WTC11 (cell line): ENCODE results near the gene NUP37. TPM values are rescaled to one million over a fixed set of nuclear protein-coding genes. Genes with fewer than 3 reads are reported as not detected.
A peak's percentile ranks its signal among the peaks of the same experiment; 100 is the strongest.

Source experiments
- ATAC-seq: fragments of 200-7000 bp; cut with Tn5 transposase; 2 replicates; pipeline ENCODE4 v1.10.0; 2021; ENCODE audit warnings: mild to moderate bottlenecking, moderate library complexity
- Bru-seq: library from RNA; stranded (reverse); fragments of 400-500 nt; gene quantifications from one replicate; lab custom pipeline; 2021; lab: Mats Ljungman, UMichigan
- CTCF ChIA-PET: fragments of 300-600 bp; sonication (Branson Sonifier 250); formaldehyde crosslinking; loops from one replicate; lab custom pipeline; 2021; ENCODE audit warnings: antibody characterized with exemption; lab: Charles Lee
- POLR2A ChIA-PET: fragments of 350-600 bp; sonication (Branson Sonifier 250); formaldehyde crosslinking; loops from one replicate; lab custom pipeline; 2021; ENCODE audit warnings: antibody characterized with exemption; lab: Charles Lee
- DNase-seq: peaks from one replicate; pipeline ENCODE4 v3.0.0; 2021; ENCODE audit warnings: low spot score
- H3K27ac Mint-ChIP-seq: 2 replicates; pipeline ENCODE4 v1.8.0; 2021; ENCODE audit warnings: mixed read lengths
- H3K27me3 Mint-ChIP-seq: 2 replicates; pipeline ENCODE4 v1.8.0; 2021; ENCODE audit warnings: low read depth, mild to moderate bottlenecking, moderate library complexity, mixed read lengths
- H3K36me3 Mint-ChIP-seq: 2 replicates; pipeline ENCODE4 v1.8.0; 2021; ENCODE audit warnings: mixed read lengths
- H3K4me1 Mint-ChIP-seq: 2 replicates; pipeline ENCODE4 v1.8.0; 2022; ENCODE audit warnings: mixed read lengths
- H3K4me3 Mint-ChIP-seq: 2 replicates; pipeline ENCODE4 v1.8.0; 2021; ENCODE audit warnings: mild to moderate bottlenecking, moderate library complexity, mixed read lengths
- H3K9me3 Mint-ChIP-seq: 2 replicates; pipeline ENCODE4 v1.8.0; 2021; ENCODE audit warnings: mixed read lengths
- AFF4 ChIP-seq: sonication (generic); formaldehyde crosslinking; IDR thresholded peaks from 2 replicates; pipeline ENCODE4 v1.8.1; 2023; ENCODE audit warnings: mild to moderate bottlenecking, missing genetic modification reagents, borderline replicate concordance
- ATF6 ChIP-seq: sonication (generic); formaldehyde crosslinking; IDR thresholded peaks from 2 replicates; pipeline ENCODE4 v1.8.1; 2023; ENCODE audit warnings: mild to moderate bottlenecking, missing genetic modification reagents
- CTCF ChIP-seq: fragments of 200-600 bp; IDR thresholded peaks from 2 replicates; pipeline ENCODE4 v1.8.0; 2022; ENCODE audit warnings: antibody characterized with exemption
- ESRRA ChIP-seq: sonication (generic); formaldehyde crosslinking; IDR thresholded peaks from 2 replicates; pipeline ENCODE4 v1.8.1; 2022; ENCODE audit warnings: mild to moderate bottlenecking, missing genetic modification reagents, borderline replicate concordance
- FOXJ3 ChIP-seq: sonication (generic); formaldehyde crosslinking; IDR thresholded peaks from 2 replicates; pipeline ENCODE4 v1.9.0; 2021; ENCODE audit warnings: missing genetic modification reagents, mild to moderate bottlenecking, borderline replicate concordance
- FOXP1 ChIP-seq: sonication (generic); formaldehyde crosslinking; IDR thresholded peaks from 2 replicates; pipeline ENCODE4 v1.8.0; 2022; ENCODE audit warnings: missing genetic modification reagents, mild to moderate bottlenecking, moderate library complexity, borderline replicate concordance
- GRHL2 ChIP-seq: fragments of 250-450 bp; sonication (Bioruptor Pico); IDR thresholded peaks from 2 replicates; pipeline ENCODE4 v1.8.0; 2022; ENCODE audit warnings: mild to moderate bottlenecking, moderate library complexity; ENCODE audit not compliant: insufficient replicate concordance, severe bottlenecking
- NFYB ChIP-seq: sonication (generic); formaldehyde crosslinking; conservative IDR thresholded peaks from 2 replicates; pipeline ENCODE4 v1.8.0; 2022; ENCODE audit warnings: low read depth, missing genetic modification reagents
- NR1H2 ChIP-seq: sonication (generic); formaldehyde crosslinking; IDR thresholded peaks from 2 replicates; pipeline ENCODE4 v1.9.0; 2021; ENCODE audit warnings: mild to moderate bottlenecking, moderate library complexity, missing genetic modification reagents
- PRRX2 ChIP-seq: fragments of 250-450 bp; sonication (Bioruptor Pico); IDR thresholded peaks from 2 replicates; pipeline ENCODE4 v1.8.0; 2021; ENCODE audit warnings: mild to moderate bottlenecking
- RELA ChIP-seq: sonication (generic); formaldehyde crosslinking; IDR thresholded peaks from 2 replicates; pipeline ENCODE4 v1.8.1; 2022; ENCODE audit warnings: missing genetic modification reagents, mild to moderate bottlenecking, borderline replicate concordance
- SP1 ChIP-seq: sonication (generic); formaldehyde crosslinking; conservative IDR thresholded peaks from 2 replicates; pipeline ENCODE4 v1.8.1; 2022; ENCODE audit warnings: missing genetic modification reagents
- STAT6 ChIP-seq: sonication (generic); formaldehyde crosslinking; conservative IDR thresholded peaks from 2 replicates; pipeline ENCODE4 v1.8.1; 2023; ENCODE audit warnings: mild to moderate bottlenecking, low read depth, missing genetic modification reagents, moderate library complexity
- TEAD1 ChIP-seq: sonication (generic); formaldehyde crosslinking; IDR thresholded peaks from 2 replicates; pipeline ENCODE4 v1.8.0; 2022; ENCODE audit warnings: mild to moderate bottlenecking, missing genetic modification reagents
- ZBTB43 ChIP-seq: sonication (generic); formaldehyde crosslinking; IDR thresholded peaks from 2 replicates; pipeline ENCODE4 v1.8.1; 2023; ENCODE audit warnings: mild to moderate bottlenecking, missing genetic modification reagents
- ZNF232 ChIP-seq: sonication (generic); formaldehyde crosslinking; IDR thresholded peaks from 2 replicates; pipeline ENCODE4 v1.8.0; 2022; ENCODE audit warnings: mild to moderate bottlenecking, missing genetic modification reagents
- ZNF416 ChIP-seq: fragments of 250-450 bp; sonication (Bioruptor Pico); IDR thresholded peaks from 2 replicates; pipeline ENCODE4 v1.9.0; 2021; ENCODE audit warnings: mild to moderate bottlenecking, inconsistent platforms
- long read RNA-seq, 3 experiments: library from RNA in 1 of 3; library from capped mRNA in 1 of 3; library from polyadenylated mRNA in 1 of 3; unstranded in 2 of 3; stranded (forward) in 1 of 3; transcript quantifications; one replicate each; pipeline ENCODE4 v2.0.0, GENCODE V29; 2021
- total RNA-seq: library from RNA; stranded (reverse); gene quantifications from 3 replicates; pipeline ENCODE4 v1.2.3, GENCODE V29; 2021
- TF ChIP-seq, protein P1 (sequence below): fragments of 250-450 bp; sonication (Bioruptor Pico); conservative IDR thresholded peaks from 2 replicates; pipeline ENCODE4 v1.9.0; 2021; ENCODE audit warnings: mild to moderate bottlenecking

Gene NUP37, protein sequence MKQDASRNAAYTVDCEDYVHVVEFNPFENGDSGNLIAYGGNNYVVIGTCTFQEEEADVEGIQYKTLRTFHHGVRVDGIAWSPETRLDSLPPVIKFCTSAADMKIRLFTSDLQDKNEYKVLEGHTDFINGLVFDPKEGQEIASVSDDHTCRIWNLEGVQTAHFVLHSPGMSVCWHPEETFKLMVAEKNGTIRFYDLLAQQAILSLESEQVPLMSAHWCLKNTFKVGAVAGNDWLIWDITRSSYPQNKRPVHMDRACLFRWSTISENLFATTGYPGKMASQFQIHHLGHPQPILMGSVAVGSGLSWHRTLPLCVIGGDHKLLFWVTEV
- total RNA-seq (58.4 to 60.0 TPM (median 58.8 TPM) in 3 replicates), Bru-seq, nascent RNA (percentile 87 among the genes with signal in this experiment)
- long read RNA-seq, experiment 1, transcript NUP37-209 (10 exons, 2,372 nt), result major isoform, 68 of 92 reads
- long read RNA-seq, experiment 1, transcript NUP37-201 (9 exons, 1,203 nt), result minor isoform, 5 of 92 reads
- long read RNA-seq, experiment 1, partial matches to known transcripts, result 4 of 92 reads
- long read RNA-seq, experiment 1, other reads (novel, unspliced or antisense), result 15 of 92 reads
- long read RNA-seq, experiment 2, transcript NUP37-201 (9 exons, 1,203 nt), result minor isoform, 23 of 94 reads
- long read RNA-seq, experiment 2, transcript NUP37-209 (10 exons, 2,372 nt), result major isoform, 51 of 94 reads
- long read RNA-seq, experiment 2, partial matches to known transcripts, result 9 of 94 reads
- long read RNA-seq, experiment 2, other reads (novel, unspliced or antisense), result 10 of 94 reads
- long read RNA-seq, experiment 3, transcript NUP37-209 (10 exons, 2,372 nt), result major isoform, 64 of 69 reads
- long read RNA-seq, experiment 3, partial matches to known transcripts, result 2 of 69 reads
- long read RNA-seq, experiment 3, other reads (novel, unspliced or antisense), result 0 of 69 reads

DNA sequence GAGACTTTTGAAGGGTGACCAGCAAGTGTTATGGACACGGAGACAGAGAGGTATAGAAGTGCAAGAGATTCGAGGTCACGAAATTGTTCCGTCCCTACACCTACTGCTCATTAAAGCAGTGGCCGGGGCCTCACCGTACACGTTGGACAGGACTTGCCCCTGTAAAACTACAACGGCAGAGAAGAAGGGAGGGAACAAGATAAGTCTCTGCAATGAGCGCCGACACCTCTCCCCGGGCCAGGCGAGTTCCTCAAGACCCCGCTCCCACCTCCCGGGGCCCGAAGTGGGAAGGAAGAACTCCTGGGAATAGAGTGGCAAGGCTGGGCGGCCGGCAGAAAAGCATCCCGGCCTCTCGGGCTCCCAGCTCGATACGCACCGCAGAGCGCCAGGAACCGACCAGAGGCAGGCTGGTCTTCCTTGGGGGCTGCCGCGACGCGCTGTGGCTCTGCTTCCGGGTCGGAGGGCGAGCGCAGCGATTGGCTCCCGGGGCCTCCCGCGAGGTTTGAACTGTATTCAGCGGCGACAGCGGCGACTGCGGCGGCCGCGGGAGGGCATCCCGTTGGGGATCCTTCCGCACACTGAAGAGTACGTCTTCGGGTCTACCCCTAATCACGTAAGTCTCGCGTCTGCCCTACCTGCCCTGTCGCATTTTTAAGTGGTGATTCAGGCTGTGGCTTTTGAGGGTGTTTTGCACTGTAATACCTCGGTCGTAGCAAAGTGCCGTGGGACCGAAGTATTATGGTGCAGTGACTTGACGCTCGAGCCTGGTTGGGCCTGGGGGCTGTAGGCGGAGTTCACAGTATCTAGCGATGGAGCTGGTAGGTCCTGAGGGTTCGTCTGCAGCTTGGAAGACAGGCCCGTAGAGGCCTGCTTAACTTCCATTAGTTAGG lies at the start of gene NUP37, which contains the start of gene PARPBP:
Gene NUP37, minus strand, starts transcription at position 441 of the 890 bp plus-strand sequence. CDS start 1,596 bp downstream, outside the sequence.
Gene PARPBP, plus strand, starts transcription at position 510 of the 890 bp plus-strand sequence. CDS start 3,706 bp downstream, outside the sequence.
- Mint-ChIP-seq H3K4me3 (peak within 1 kb of the TSS; percentile 94), H3K27me3 (no peaks in the 10 kb centered on the region), H3K9me3 (no peaks in the 10 kb centered on the region), H3K36me3 (peaks cover 38% of the 10 kb centered on the region), H3K27ac (peak within 1 kb of the TSS; percentile 98), H3K4me1 (peaks cover 14% of the 10 kb centered on the region)
- peak; percentile 93 for DNase-seq
- ChIA-PET POLR2A (interaction anchor here (1.5 kb wide), 1 partner anchor 58 kb away, joined by 3 read pairs; the partner anchor contains the start of gene WASHC3), CTCF (interaction anchor here (0.5 to 1.7 kb wide), 3 partner anchors 180 to 1378 kb away, joined by 3 to 7 read pairs (median 5); no protein-coding TSS in a partner anchor)
- peak; percentile 94 for ATAC-seq
- TF ChIP-seq AFF4 (CRISPR knock-in tag), result no peak
- peak; percentile 79 for TF ChIP-seq NFYB (CRISPR knock-in tag)
- TF ChIP-seq TEAD1 (CRISPR knock-in tag), result peak; percentile 72
- peak; percentile 71; the same call in 1 of the 2 replicates for TF ChIP-seq FOXP1 (CRISPR knock-in tag)
- no peak for TF ChIP-seq ATF6 (CRISPR knock-in tag)
- TF ChIP-seq CTCF, result no peak
- TF ChIP-seq, protein P1, sequence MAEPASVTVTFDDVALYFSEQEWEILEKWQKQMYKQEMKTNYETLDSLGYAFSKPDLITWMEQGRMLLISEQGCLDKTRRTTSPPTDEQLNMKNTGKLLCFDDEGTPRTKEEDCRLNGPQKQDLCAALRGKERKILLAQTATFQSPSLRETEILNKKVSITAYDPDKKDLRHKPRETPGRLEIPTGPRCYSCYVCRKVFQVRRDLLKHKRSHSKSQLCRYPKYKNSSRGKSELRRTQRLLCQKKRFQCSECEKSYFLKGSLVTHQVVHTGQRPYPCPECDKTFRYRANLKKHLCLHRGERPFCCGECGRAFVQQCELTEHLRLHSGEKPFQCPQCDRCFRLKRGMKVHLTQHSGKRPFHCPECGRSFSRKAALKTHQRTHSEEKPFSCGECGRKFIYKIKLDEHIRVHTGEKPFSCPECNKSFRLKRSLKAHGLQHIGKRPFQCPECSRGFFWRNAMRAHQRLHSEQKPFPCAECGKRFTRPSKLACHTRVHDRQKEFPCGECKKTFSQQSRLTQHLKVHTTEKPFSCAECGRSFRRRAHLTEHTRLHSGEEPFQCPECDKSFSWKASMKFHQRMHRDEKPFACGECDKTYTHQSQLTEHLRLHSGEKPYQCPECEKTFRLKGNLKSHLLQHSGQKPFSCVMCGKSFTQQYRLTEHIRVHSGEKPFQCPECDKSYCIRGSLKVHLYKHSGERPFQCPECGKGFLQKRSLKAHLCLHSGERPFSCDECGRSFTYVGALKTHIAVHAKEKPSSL, result no peak
- no peak for TF ChIP-seq GRHL2 (CRISPR knock-in tag)
- TF ChIP-seq ZNF232 (CRISPR knock-in tag), result peak; percentile 66; the same call in 1 of the 2 replicates
- no peak for TF ChIP-seq ZNF416 (CRISPR knock-in tag)
- TF ChIP-seq PRRX2 (CRISPR knock-in tag), result no peak
- TF ChIP-seq STAT6 (CRISPR knock-in tag), result no peak
- no peak for TF ChIP-seq RELA (CRISPR knock-in tag)
- TF ChIP-seq ZBTB43 (CRISPR knock-in tag), result no peak
- no peak for TF ChIP-seq NR1H2 (CRISPR knock-in tag)
- no peak for TF ChIP-seq FOXJ3 (CRISPR knock-in tag)
- peak; percentile 72 for TF ChIP-seq SP1 (CRISPR knock-in tag)
- TF ChIP-seq ESRRA (CRISPR knock-in tag), result 0 out of 2 replicates have a peak, but pooled peaks have one; percentile 20
